Omental fat pad (tissue), 4 donors: ENCODE results near the gene SPINT1. TPM values are rescaled to one million over a fixed set of nuclear protein-coding genes. Genes with fewer than 3 reads are reported as not detected.
"Not testable (repeated sequence)": the region's sequence is repeated elsewhere in the genome, so short reads cannot be mapped to it uniquely, and the experiment has no call there.

ENCODE experiments used
- ATAC-seq: fragments of 150-250 bp; one replicate; pipeline ENCODE4 v1.9.1; 2016; ENCODE audit warnings: mild to moderate bottlenecking, moderate library complexity; ENCODE audit not compliant: low FRiP score
- DNase-seq: peaks from one replicate; pipeline ENCODE4 v3.0.0-alpha.2; 2019; ENCODE audit warnings: low spot score
- total RNA-seq, 4 donors: library from RNA; depleted of rRNA; stranded (reverse); fragments of >200 nt; gene quantifications; one replicate each; pipeline ENCODE4 v1.1.0, GENCODE V29; 2016
- TF ChIP-seq, protein P1 (sequence below), 3 donors: fragments of 450-650 bp; IDR thresholded peaks; one replicate each; pipeline ENCODE4 v1.5.1; 2016 to 2017; ENCODE audit warnings: antibody characterized with exemption in 3 of 3, mild to moderate bottlenecking in 3 of 3, moderate library complexity in 2 of 3

Gene SPINT1
- total RNA-seq, 4 donors from 2014 or later, result 0.95 to 16.2 (median 11.7) TPM

GRCh38 chr15:40857601-40858341, 13.9 kb downstream of the SPINT1 start:
- TF ChIP-seq, protein P1, sequence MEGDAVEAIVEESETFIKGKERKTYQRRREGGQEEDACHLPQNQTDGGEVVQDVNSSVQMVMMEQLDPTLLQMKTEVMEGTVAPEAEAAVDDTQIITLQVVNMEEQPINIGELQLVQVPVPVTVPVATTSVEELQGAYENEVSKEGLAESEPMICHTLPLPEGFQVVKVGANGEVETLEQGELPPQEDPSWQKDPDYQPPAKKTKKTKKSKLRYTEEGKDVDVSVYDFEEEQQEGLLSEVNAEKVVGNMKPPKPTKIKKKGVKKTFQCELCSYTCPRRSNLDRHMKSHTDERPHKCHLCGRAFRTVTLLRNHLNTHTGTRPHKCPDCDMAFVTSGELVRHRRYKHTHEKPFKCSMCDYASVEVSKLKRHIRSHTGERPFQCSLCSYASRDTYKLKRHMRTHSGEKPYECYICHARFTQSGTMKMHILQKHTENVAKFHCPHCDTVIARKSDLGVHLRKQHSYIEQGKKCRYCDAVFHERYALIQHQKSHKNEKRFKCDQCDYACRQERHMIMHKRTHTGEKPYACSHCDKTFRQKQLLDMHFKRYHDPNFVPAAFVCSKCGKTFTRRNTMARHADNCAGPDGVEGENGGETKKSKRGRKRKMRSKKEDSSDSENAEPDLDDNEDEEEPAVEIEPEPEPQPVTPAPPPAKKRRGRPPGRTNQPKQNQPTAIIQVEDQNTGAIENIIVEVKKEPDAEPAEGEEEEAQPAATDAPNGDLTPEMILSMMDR (IDR thresholded peaks at IDR 0.05), result peak in 2 of 3 donors; percentile 59 to 71
- ATAC-seq, result peak; percentile 79
- DNase-seq, result peak; percentile 68

- peak; percentile 30 for ATAC-seq
- DNase-seq, result no peak
- TF ChIP-seq, protein P1 (IDR thresholded peaks at IDR 0.05), result no peak
Observed at GRCh38 chr15:40858706-40859105, 14.9 kb downstream of the SPINT1 start.

- DNase-seq, result peak; percentile 70
- ATAC-seq, result no peak
Observed at GRCh38 chr15:40859206-40859851, 15.5 kb downstream of the SPINT1 start.

GRCh38 chr15:40861147-40861546, 17.3 kb downstream of the SPINT1 start:
- ATAC-seq, DNase-seq: not testable (repeated sequence)

More at GRCh38 chr15:40859206-40859851, 15.5 kb downstream of the SPINT1 start:
- TF ChIP-seq, protein P1 (IDR thresholded peaks at IDR 0.05), result no peak

- ATAC-seq (no peak), DNase-seq (no peak)
- TF ChIP-seq, protein P1 (IDR thresholded peaks at IDR 0.05), result no peak
Observed at GRCh38 chr15:40863660-40864270, 19.9 kb downstream of the SPINT1 start.

DNA sequence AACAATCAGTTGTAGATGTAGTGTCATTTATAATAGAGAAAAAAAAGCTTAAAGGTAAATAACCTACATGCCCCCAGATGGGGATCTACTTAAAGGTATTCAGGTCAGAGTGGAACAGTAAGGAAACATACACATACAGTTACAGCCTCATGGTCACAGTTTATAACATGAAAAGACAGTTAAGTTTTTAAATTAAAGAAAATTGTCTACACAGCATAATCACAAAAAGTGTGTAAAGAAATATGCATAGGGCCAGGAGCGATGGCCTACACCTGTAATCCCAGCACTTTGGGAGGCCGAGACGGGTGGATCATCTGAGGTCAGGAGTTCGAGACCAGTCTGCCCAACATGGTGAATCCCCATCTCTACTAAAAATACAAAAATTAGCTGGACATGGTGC, 23.4 kb downstream of the SPINT1 start:
- TF ChIP-seq, protein P1 (IDR thresholded peaks at IDR 0.05), result no peak
- DNase-seq, result no peak
- no peak for ATAC-seq

DNA sequence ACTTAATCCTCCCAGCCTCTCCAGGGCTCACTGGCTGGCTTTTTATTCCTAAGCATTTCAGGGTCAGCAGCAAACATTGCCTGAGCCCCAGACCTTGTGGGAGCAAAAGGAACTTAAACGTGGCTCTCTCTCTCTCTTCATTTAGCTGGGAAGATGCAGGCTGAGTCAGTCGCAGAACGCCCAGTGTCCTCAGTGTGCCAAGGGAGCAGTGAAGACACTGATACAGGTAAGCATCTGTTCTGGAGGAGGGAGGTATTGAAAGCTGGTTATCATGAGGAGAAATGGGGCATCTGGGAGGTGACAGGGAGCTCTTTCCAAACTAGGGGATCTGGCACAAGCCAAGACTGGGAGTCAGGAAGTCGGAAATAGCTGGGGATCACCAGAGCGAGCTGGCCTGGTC, 25.8 kb downstream of the SPINT1 start:
- no peak for DNase-seq
- TF ChIP-seq, protein P1 (IDR thresholded peaks at IDR 0.05), result no peak
- no peak for ATAC-seq
